ENCODE results near the gene CTAG1A.

DNA sequence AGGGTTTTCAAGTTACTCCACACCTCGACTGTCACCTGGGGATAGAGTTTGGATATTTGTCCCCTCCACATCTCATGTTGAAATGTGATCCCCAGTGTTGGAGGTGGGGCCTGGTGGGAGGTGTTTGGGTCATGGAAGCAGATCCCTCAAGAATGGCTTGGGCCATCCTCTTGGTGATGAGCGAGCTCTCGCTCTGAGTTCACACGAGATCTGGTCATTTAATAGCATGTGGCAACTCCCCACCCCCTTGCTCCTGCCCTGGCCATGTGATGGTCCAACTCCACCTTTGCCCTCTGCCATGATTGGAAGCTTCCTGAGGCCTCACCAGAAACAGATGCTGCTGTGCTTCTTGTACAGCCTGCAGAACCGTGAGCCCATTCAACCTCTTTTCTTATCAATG, 8.3 kb downstream of the CTAG1A start:
- TF ChIP-seq, protein P1, sequence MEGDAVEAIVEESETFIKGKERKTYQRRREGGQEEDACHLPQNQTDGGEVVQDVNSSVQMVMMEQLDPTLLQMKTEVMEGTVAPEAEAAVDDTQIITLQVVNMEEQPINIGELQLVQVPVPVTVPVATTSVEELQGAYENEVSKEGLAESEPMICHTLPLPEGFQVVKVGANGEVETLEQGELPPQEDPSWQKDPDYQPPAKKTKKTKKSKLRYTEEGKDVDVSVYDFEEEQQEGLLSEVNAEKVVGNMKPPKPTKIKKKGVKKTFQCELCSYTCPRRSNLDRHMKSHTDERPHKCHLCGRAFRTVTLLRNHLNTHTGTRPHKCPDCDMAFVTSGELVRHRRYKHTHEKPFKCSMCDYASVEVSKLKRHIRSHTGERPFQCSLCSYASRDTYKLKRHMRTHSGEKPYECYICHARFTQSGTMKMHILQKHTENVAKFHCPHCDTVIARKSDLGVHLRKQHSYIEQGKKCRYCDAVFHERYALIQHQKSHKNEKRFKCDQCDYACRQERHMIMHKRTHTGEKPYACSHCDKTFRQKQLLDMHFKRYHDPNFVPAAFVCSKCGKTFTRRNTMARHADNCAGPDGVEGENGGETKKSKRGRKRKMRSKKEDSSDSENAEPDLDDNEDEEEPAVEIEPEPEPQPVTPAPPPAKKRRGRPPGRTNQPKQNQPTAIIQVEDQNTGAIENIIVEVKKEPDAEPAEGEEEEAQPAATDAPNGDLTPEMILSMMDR (IDR thresholded peaks at IDR 0.05) = no peak
- no peak for TF ChIP-seq POLR2AphosphoS5 (IDR thresholded peaks at IDR 0.05)
